ENCODE measurements around the gene SH2D3C. TPM values are rescaled to one million over a fixed set of nuclear protein-coding genes. Genes with fewer than 3 reads are reported as not detected.

The SH2D3C gene
- total and polyA plus RNA-seq, 10 of the 15 experiments (the other 5 are each of a cell fraction or from before 2014, with no cell fraction given), result 1.2 to 23.5 (median 16.2) TPM

- no peak for TF ChIP-seq SUPT20H (IDR thresholded peaks at IDR 0.05; ENCODE audit: borderline replicate concordance, control insufficient read depth, low read depth, low read length)
- TF ChIP-seq ZNF592 (IDR thresholded peaks at IDR 0.05), result no peak
Observed at GRCh38 chr9:127776195-127776923, 2.1 kb downstream of the SH2D3C start (continued).

GRCh38 chr9:127773981-127774380 lies 4.5 kb downstream of the SH2D3C start:
- 93% methylated on average over 10 of the region's 10 CpGs for WGBS (ENCODE audit: insufficient coverage, insufficient replicate concordance, low lambda C conversion rate, missing lambda C conversion rate)
- Histone ChIP-seq H3K9ac (ENCODE audit: control insufficient read depth, insufficient read depth, low read length) (no peak overlapping the region), H3K36me3 (ENCODE audit: control insufficient read depth in 2 of 2, insufficient read depth in 2 of 2, low read length in 1 of 2) (peaks cover 0 to 8% of the 10 kb centered on the region in 2 experiments; a peak in 2 of 4 replicates), H4K20me1 (ENCODE audit: control insufficient read depth, insufficient read depth) (peaks cover under 1% of the 10 kb centered on the region; the same call in 1 of the 2 replicates), H3K4me3 (no peak overlapping the region), H2AFZ (ENCODE audit: control insufficient read depth, low read depth, low read length) (no peak overlapping the region), H3K9me3 (replicated peaks; ENCODE audit: control insufficient read depth, insufficient read depth, low read length) (no peaks in the 10 kb centered on the region), H3K4me1 (ENCODE audit: control insufficient read depth, insufficient read depth, low read length) (peaks cover 20% of the 10 kb centered on the region), H3K4me2 (ENCODE audit: control insufficient read depth, insufficient read depth) (no peak overlapping the region), H3K79me2 (ENCODE audit: control insufficient read depth, insufficient read depth, low read length) (peaks cover 44% of the 10 kb centered on the region), H3K27me3 (replicated peaks in 1 of 2; ENCODE audit: control insufficient read depth in 2 of 2, insufficient read depth in 2 of 2, low read length in 1 of 2) (no peaks in the 10 kb centered on the region), H3K27ac (ENCODE audit: control insufficient read depth, insufficient read depth) (no peak overlapping the region)
- TF ChIP-seq MYC (IDR thresholded peaks at IDR 0.05; ENCODE audit: insufficient read depth, insufficient read length, insufficient replicate concordance, low read length, severe bottlenecking) (no peak), HDAC6 (IDR thresholded peaks at IDR 0.05; ENCODE audit: unreplicated experiment) (no peak), CTCF (IDR thresholded peaks at IDR 0.05 in 2 of 3, conservative IDR thresholded peaks at IDR 0.05 in 1 of 3; ENCODE audit: control insufficient read depth in 2 of 3, extremely low read depth in 1 of 3, insufficient read depth in 1 of 3, low read depth in 3 of 3, low read length in 3 of 3) (no peak)
- no peak for ATAC-seq
- DNase-seq (ENCODE audit: low read depth, low spot score), result no peak
- BruUV-seq (replicated peaks), result no TSS peak
- intact Hi-C loops (cut with micrococcal nuclease; ENCODE audit: unreplicated experiment) (no loop called here), in situ Hi-C loops (cut with MboI) (no loop called here)
- POLR2A ChIA-PET, result interaction anchor here (0.9 to 1.0 kb wide), 2 partner anchors 11 to 39 kb away, joined by 3 to 4 read pairs; no protein-coding TSS in a partner anchor
- SMC1A ChIA-PET (ENCODE audit: uncharacterized antibody, unreplicated experiment), result no interaction called here
- FAIRE-seq, result no peak
- RAD21 ChIA-PET (ENCODE audit: unreplicated experiment), result no interaction called here
- CTCF ChIA-PET, result interaction anchor here (9.2 kb wide), 1 partner anchor 10 kb away, joined by 75 read pairs; the partner anchor contains the start of gene CDK9

All from GM12878 (cell line).